GM13977 (cell line): ENCODE measurements around the gene ALPL.
A peak's percentile ranks its signal among the peaks of the same experiment; 100 is the strongest.

Source experiments
- DNase-seq: peaks from one replicate; pipeline ENCODE4 v3.0.0; 2012; ENCODE audit warnings: low spot score
- in situ Hi-C: fragments of 300-500 bp; cut with MboI; formaldehyde crosslinking; loops from one replicate; pipeline ENCODE4 v1.12.0; 2022; ENCODE audit warnings: low sequenced_read_pairs, low pct_unique_long_range_greater_than_20kb, mixed read lengths, inconsistent platforms; ENCODE audit not compliant: unreplicated experiment
- TF ChIP-seq, protein P1 (sequence below): IDR thresholded peaks from 2 replicates; pipeline ENCODE4 v1.5.1; 2012; ENCODE audit warnings: mild to moderate bottlenecking, control low read depth; ENCODE audit not compliant: insufficient read depth; ENCODE audit errors: extremely low read depth, missing control alignments

The ALPL gene

GRCh38 chr1:21619375-21619947 lies 110.2 kb downstream of the ALPL start:
- in situ Hi-C loops: no loop called here
- DNase-seq: no peak
- TF ChIP-seq, protein P1, sequence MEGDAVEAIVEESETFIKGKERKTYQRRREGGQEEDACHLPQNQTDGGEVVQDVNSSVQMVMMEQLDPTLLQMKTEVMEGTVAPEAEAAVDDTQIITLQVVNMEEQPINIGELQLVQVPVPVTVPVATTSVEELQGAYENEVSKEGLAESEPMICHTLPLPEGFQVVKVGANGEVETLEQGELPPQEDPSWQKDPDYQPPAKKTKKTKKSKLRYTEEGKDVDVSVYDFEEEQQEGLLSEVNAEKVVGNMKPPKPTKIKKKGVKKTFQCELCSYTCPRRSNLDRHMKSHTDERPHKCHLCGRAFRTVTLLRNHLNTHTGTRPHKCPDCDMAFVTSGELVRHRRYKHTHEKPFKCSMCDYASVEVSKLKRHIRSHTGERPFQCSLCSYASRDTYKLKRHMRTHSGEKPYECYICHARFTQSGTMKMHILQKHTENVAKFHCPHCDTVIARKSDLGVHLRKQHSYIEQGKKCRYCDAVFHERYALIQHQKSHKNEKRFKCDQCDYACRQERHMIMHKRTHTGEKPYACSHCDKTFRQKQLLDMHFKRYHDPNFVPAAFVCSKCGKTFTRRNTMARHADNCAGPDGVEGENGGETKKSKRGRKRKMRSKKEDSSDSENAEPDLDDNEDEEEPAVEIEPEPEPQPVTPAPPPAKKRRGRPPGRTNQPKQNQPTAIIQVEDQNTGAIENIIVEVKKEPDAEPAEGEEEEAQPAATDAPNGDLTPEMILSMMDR: no peak

GRCh38 chr1:21620011-21620410 lies 110.8 kb downstream of the ALPL start:
- TF ChIP-seq, protein P1: no peak
- in situ Hi-C loops: no loop called here

GRCh38 chr1:21620496-21620895 lies 111.3 kb downstream of the ALPL start:
- in situ Hi-C loops: no loop called here
- DNase-seq: no peak
- TF ChIP-seq, protein P1: no peak

More at GRCh38 chr1:21620011-21620410, 110.8 kb downstream of the ALPL start:
- no peak for DNase-seq

GRCh38 chr1:21621051-21621450 lies 111.8 kb downstream of the ALPL start:
- no peak for DNase-seq
- in situ Hi-C loops: no loop called here
- TF ChIP-seq, protein P1: no peak

GRCh38 chr1:21621761-21622436 lies 112.7 kb downstream of the ALPL start:
- in situ Hi-C loops: no loop called here
- TF ChIP-seq, protein P1: no peak
- no peak for DNase-seq

DNA sequence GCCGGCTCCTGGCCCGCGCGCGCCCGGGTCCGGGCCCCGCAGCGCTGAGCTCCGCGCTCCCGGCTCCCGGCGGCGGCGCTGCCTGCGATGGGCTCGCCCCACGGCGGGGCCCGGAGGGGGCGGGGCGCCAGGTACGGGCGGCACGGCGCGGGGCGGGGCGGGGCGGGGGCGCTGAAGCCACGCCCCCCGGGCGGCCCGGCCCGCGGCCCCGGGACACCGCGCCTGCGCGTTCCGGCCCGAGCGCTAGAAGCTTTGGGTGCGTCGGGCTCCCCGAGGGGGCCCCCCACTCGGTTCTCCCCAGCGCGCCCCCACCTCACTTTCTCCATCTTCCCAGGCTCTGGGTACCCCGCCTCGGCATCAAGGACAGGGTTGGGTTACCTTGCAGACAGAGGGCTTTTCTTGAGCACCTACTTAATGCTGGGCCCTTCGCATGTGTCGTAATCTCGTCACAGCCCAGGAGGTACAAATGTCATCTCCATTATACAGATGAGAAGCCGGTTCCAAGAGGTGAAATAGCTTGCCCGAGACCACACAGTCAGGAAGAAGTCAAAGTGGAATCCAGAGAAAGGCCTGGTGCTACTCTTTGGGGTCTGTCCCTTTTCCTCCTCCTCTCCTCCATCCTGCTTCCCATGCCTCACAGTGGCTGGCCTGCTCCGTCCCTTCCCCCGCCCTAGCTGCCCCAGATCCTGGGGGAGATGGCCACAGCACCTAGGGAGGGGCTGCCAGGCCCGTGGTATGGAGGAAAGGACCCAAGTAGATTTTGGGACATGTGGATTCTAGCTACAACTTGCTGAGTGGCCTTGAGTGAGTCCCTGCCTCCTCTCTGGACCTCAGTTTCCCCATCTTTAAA lies 113.5 kb downstream of the ALPL start:
- in situ Hi-C loops: no loop called here

More for the DNA sequence above, 113.5 kb downstream of the ALPL start:
- DNase-seq: peak; percentile 84
- TF ChIP-seq, protein P1: no peak
